Measurements from ENCODE around the gene POLD4.

DNA sequence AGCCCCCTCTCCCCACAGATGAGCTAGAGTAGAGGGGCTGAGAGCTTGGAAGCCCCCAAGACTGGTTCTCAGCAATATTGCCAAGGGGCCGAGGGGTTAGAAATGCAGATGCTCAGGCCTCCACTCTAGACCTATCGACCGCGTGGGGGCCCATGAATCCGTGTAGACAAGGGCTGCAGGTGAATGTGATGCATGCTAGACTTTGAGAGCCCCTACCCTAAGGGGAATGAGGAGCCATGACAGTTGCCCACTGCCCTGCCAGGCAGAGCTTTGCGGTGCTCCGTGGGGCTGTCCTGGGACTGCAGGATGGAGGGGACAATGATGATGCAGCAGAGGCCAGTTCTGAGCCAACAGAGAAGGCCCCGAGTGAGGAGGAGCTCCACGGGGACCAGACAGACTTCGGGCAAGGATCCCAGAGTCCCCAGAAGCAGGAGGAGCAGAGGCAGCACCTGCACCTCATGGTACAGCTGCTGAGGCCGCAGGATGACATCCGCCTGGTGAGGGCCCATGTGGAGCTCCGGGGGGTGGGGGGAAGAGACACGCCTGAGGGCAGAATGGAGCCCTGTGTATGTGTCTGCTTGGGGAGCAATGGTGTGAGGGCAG, 48.7 kb downstream of the POLD4 start:
- TF ChIP-seq, protein P1, sequence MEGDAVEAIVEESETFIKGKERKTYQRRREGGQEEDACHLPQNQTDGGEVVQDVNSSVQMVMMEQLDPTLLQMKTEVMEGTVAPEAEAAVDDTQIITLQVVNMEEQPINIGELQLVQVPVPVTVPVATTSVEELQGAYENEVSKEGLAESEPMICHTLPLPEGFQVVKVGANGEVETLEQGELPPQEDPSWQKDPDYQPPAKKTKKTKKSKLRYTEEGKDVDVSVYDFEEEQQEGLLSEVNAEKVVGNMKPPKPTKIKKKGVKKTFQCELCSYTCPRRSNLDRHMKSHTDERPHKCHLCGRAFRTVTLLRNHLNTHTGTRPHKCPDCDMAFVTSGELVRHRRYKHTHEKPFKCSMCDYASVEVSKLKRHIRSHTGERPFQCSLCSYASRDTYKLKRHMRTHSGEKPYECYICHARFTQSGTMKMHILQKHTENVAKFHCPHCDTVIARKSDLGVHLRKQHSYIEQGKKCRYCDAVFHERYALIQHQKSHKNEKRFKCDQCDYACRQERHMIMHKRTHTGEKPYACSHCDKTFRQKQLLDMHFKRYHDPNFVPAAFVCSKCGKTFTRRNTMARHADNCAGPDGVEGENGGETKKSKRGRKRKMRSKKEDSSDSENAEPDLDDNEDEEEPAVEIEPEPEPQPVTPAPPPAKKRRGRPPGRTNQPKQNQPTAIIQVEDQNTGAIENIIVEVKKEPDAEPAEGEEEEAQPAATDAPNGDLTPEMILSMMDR (IDR thresholded peaks at IDR 0.05): no peak
- no peak for TF ChIP-seq POLR2A (IDR thresholded peaks at IDR 0.05)
